MCF 10A (cell line): Measurements from ENCODE around the gene AADAC. TPM values are rescaled to one million over a fixed set of nuclear protein-coding genes. Genes with fewer than 3 reads are reported as not detected.

Source experiments
- BruUV-seq: library from RNA; stranded (reverse); fragments of 400-500 nt; replicated peaks from 2 replicates; lab custom pipeline; 2021; lab: Mats Ljungman, UMichigan
- CTCF ChIA-PET: fragments of 300-600 bp; sonication (Branson Sonifier 250); formaldehyde crosslinking; extraction: SDS; loops from one replicate; lab custom pipeline; 2021; ENCODE audit warnings: antibody characterized with exemption, inconsistent platforms; lab: Yijun Ruan, JAX
- POLR2A ChIA-PET: fragments of 300-600, 350-650 bp; sonication (Branson Sonifier 250); formaldehyde crosslinking; extraction: SDS; loops from one replicate; lab custom pipeline; 2020; ENCODE audit warnings: antibody characterized with exemption, inconsistent platforms; lab: Yijun Ruan, JAX
- DNase-seq: peaks from one replicate; pipeline ENCODE4 v3.0.0-alpha.2; 2018; ENCODE audit not compliant: unreplicated experiment
- H3K27ac Mint-ChIP-seq: one replicate; pipeline ENCODE4 v1.8.0; 2022; ENCODE audit warnings: mild to moderate bottlenecking, low read depth, mixed read lengths; ENCODE audit not compliant: unreplicated experiment
- H3K27me3 Mint-ChIP-seq: one replicate; pipeline ENCODE4 v1.8.0; 2022; ENCODE audit warnings: mixed read lengths; ENCODE audit not compliant: insufficient read depth, unreplicated experiment
- H3K36me3 Mint-ChIP-seq: one replicate; pipeline ENCODE4 v1.8.0; 2022; ENCODE audit warnings: mild to moderate bottlenecking, moderate library complexity, mixed read lengths; ENCODE audit not compliant: insufficient read depth, unreplicated experiment
- H3K4me1 Mint-ChIP-seq: one replicate; pipeline ENCODE4 v1.8.0; 2022; ENCODE audit warnings: mixed read lengths; ENCODE audit not compliant: insufficient read depth, unreplicated experiment
- H3K4me3 Mint-ChIP-seq: one replicate; pipeline ENCODE4 v1.8.0; 2022; ENCODE audit warnings: mild to moderate bottlenecking, moderate library complexity, mixed read lengths; ENCODE audit not compliant: unreplicated experiment
- H3K9me3 Mint-ChIP-seq: one replicate; pipeline ENCODE4 v1.8.0; 2022; ENCODE audit warnings: mixed read lengths; ENCODE audit not compliant: unreplicated experiment
- CTCF ChIP-seq: fragments of 200-600 bp; IDR thresholded peaks from one replicate; pipeline ENCODE4 v1.8.0; 2022; ENCODE audit warnings: antibody characterized with exemption, mild to moderate bottlenecking; ENCODE audit not compliant: unreplicated experiment
- intact Hi-C: fragments of 100-400 bp; cut with micrococcal nuclease; formaldehyde crosslinking; loops from 2 replicates; pipeline ENCODE4 v1.14.1; 2022
- total RNA-seq: library from RNA; stranded (reverse); gene quantifications from 2 replicates; pipeline ENCODE4 v1.2.3, GENCODE V29; 2022

AADAC gene
- total RNA-seq, 1 experiment from 2014 or later: not detected

- no peaks in the 10 kb centered on the region for H3K27me3 Mint-ChIP-seq
- no peaks in the 10 kb centered on the region for H3K4me1 Mint-ChIP-seq
- H3K27ac Mint-ChIP-seq: no peak overlapping the region
- POLR2A ChIA-PET: interaction anchor here (0.6 kb wide), 1 partner anchor 782 kb away, joined by 3 read pairs; no protein-coding TSS in a partner anchor
- no peaks in the 10 kb centered on the region for H3K9me3 Mint-ChIP-seq
- DNase-seq: no peak
- BruUV-seq: no TSS peak
- no peak overlapping the region for H3K4me3 Mint-ChIP-seq
- intact Hi-C loops: no loop called here
- H3K36me3 Mint-ChIP-seq: no peaks in the 10 kb centered on the region
- TF ChIP-seq CTCF: no peak
- CTCF ChIA-PET: interaction anchor here (0.7 kb wide), 1 partner anchor 325 kb away, joined by 3 read pairs; no protein-coding TSS in a partner anchor
Measured at GRCh38 chr3:151792411-151792810, 21.5 kb upstream of the AADAC start.

- intact Hi-C loops: no loop called here
- CTCF ChIA-PET: no interaction called here
- H3K36me3 Mint-ChIP-seq: no peaks in the 10 kb centered on the region
- H3K4me1 Mint-ChIP-seq: no peaks in the 10 kb centered on the region
- H3K4me3 Mint-ChIP-seq: no peak overlapping the region
- POLR2A ChIA-PET: interaction anchor here (0.6 kb wide), 1 partner anchor 126 kb away, joined by 3 read pairs; no protein-coding TSS in a partner anchor
- BruUV-seq: no TSS peak
- H3K27me3 Mint-ChIP-seq: no peaks in the 10 kb centered on the region
- no peaks in the 10 kb centered on the region for H3K9me3 Mint-ChIP-seq
- DNase-seq: no peak
- H3K27ac Mint-ChIP-seq: no peak overlapping the region
- no peak for TF ChIP-seq CTCF
Measured at GRCh38 chr3:151793636-151794035, 20.3 kb upstream of the AADAC start.

GRCh38 chr3:151794080-151794479 is 19.8 kb upstream of the AADAC start:
- no peak for DNase-seq
- no peak for TF ChIP-seq CTCF
- Mint-ChIP-seq H3K27ac (no peak overlapping the region), H3K36me3 (no peaks in the 10 kb centered on the region), H3K4me1 (no peaks in the 10 kb centered on the region), H3K4me3 (no peak overlapping the region), H3K9me3 (no peaks in the 10 kb centered on the region), H3K27me3 (no peaks in the 10 kb centered on the region)
- intact Hi-C loops: no loop called here
- ChIA-PET CTCF (interaction anchor here (0.6 kb wide), 1 partner anchor 326 kb away, joined by 3 read pairs; no protein-coding TSS in a partner anchor), POLR2A (interaction anchor here (0.6 to 0.7 kb wide), 2 partner anchors 125 to 156 kb away, joined by 3 read pairs; no protein-coding TSS in a partner anchor)
- BruUV-seq: no TSS peak

- Mint-ChIP-seq H3K9me3 (no peaks in the 10 kb centered on the region), H3K4me1 (no peaks in the 10 kb centered on the region), H3K27ac (no peak overlapping the region), H3K4me3 (no peak overlapping the region), H3K27me3 (no peaks in the 10 kb centered on the region), H3K36me3 (no peaks in the 10 kb centered on the region)
- peak; percentile 62 for DNase-seq
- POLR2A ChIA-PET: no interaction called here
- TF ChIP-seq CTCF: no peak
- intact Hi-C loops: no loop called here
- CTCF ChIA-PET: interaction anchor here (0.9 kb wide), 1 partner anchor 19 kb away, joined by 3 read pairs; the partner anchor contains the start of gene AADAC
- BruUV-seq: no TSS peak
Measured at GRCh38 chr3:151795276-151795675, 18.6 kb upstream of the AADAC start.
